ENCODE measurements around the gene DCAF8. TPM values are rescaled to one million over a fixed set of nuclear protein-coding genes. Genes with fewer than 3 reads are reported as not detected.

Gene DCAF8
- total RNA-seq, 1 donor from 2014 or later, result 64.6 TPM

- no peak for DNase-seq
These were observed 57.7 kb downstream of the DCAF8 start for GRCh38 chr1:160204526-160205241.

- no peak for DNase-seq
These were observed 61.6 kb downstream of the DCAF8 start for GRCh38 chr1:160200786-160201185.

- no peak for DNase-seq
These were observed 65.1 kb downstream of the DCAF8 start for GRCh38 chr1:160197231-160197630.

- DNase-seq, result no peak
These were observed 66.2 kb downstream of the DCAF8 start for GRCh38 chr1:160196143-160196542.

- no peak for DNase-seq
These were observed 67.7 kb downstream of the DCAF8 start for GRCh38 chr1:160194737-160195059.

GRCh38 chr1:160193832-160194736, 68.3 kb downstream of the DCAF8 start:
- DNase-seq, result no peak

GRCh38 chr1:160193091-160193819, 69.1 kb downstream of the DCAF8 start:
- DNase-seq, result peak; percentile 72

GRCh38 chr1:160192234-160192633, 70.1 kb downstream of the DCAF8 start:
- DNase-seq, result no peak

GRCh38 chr1:160191756-160192155, 70.6 kb downstream of the DCAF8 start:
- no peak for DNase-seq

- DNase-seq, result no peak
These were observed 72.4 kb downstream of the DCAF8 start, which contains the start of gene CASQ1 for GRCh38 chr1:160189649-160190625. Gene CASQ1 (plus strand): TSS chr1:160190575. CDS start chr1:160190752, 177 bp downstream.

- DNase-seq, result no peak
These were observed 74.0 kb downstream of the DCAF8 start for GRCh38 chr1:160188341-160188740.

GRCh38 chr1:160187407-160187806, 74.9 kb downstream of the DCAF8 start:
- no peak for DNase-seq

- DNase-seq, result no peak
These were observed 75.6 kb downstream of the DCAF8 start for GRCh38 chr1:160186729-160187128.

GRCh38 chr1:160186246-160186645, 76.1 kb downstream of the DCAF8 start:
- no peak for DNase-seq

- no peak for DNase-seq
These were observed 83.0 kb downstream of the DCAF8 start for GRCh38 chr1:160179336-160179735.

- no peak for DNase-seq
These were observed 83.6 kb downstream of the DCAF8 start for GRCh38 chr1:160178731-160179130.

- no peak for DNase-seq
These were observed 84.7 kb downstream of the DCAF8 start for GRCh38 chr1:160177667-160178066.

- no peak for DNase-seq
These were observed 85.1 kb downstream of the DCAF8 start for GRCh38 chr1:160177231-160177630.

GRCh38 chr1:160171980-160172379, 90.4 kb downstream of the DCAF8 start:
- DNase-seq, result no peak

GRCh38 chr1:160171354-160171753, 91.0 kb downstream of the DCAF8 start:
- DNase-seq, result no peak

- no peak for DNase-seq
These were observed 92.6 kb downstream of the DCAF8 start for GRCh38 chr1:160169553-160170399.
